DOHH2 (cell line): Measurements from ENCODE around the gene BEND3.

Source experiments
- H3F3A ChIP-seq: fragments of 200-600 bp; sonication (generic), shearing (Covaris generic); 2 replicates; pipeline ENCODE4 v1.6.0; 2016; ENCODE audit warnings: antibody characterized with exemption, mild to moderate bottlenecking; ENCODE audit not compliant: control insufficient read depth, insufficient read depth
- H3K27ac ChIP-seq: fragments of 200-600 bp; sonication (generic); 2 replicates; pipeline ENCODE4 v1.5.1; 2014; ENCODE audit warnings: low read depth, mild to moderate bottlenecking, low read length, moderate library complexity
- H3K27me3 ChIP-seq: fragments of 200-600 bp; sonication (generic); 2 replicates; pipeline ENCODE4 v1.6.1; 2014; ENCODE audit warnings: mild to moderate bottlenecking, low read length, mixed read lengths; ENCODE audit not compliant: control insufficient read depth
- H3K36me3 ChIP-seq: fragments of 200-600 bp; sonication (generic); 2 replicates; pipeline ENCODE4 v1.6.1; 2014; ENCODE audit warnings: mild to moderate bottlenecking, low read length, moderate library complexity, mixed read lengths; ENCODE audit not compliant: control insufficient read depth
- H3K4me1 ChIP-seq: fragments of 200-600 bp; sonication (generic); 2 replicates; pipeline ENCODE4 v1.6.1; 2014; ENCODE audit warnings: mild to moderate bottlenecking, low read length, mixed read lengths; ENCODE audit not compliant: control insufficient read depth
- H3K4me2 ChIP-seq: fragments of 200-600 bp; sonication (generic); 2 replicates; pipeline ENCODE4 v1.6.0; 2014; ENCODE audit warnings: mild to moderate bottlenecking, low read length, moderate library complexity
- H3K4me3 ChIP-seq: fragments of 200-600 bp; sonication (generic); 2 replicates; pipeline ENCODE4 v1.5.1; 2014; ENCODE audit warnings: mild to moderate bottlenecking, low read length, mixed read lengths
- H3K79me2 ChIP-seq: fragments of 200-600 bp; sonication (generic); 2 replicates; pipeline ENCODE4 v1.6.1; 2014; ENCODE audit warnings: mild to moderate bottlenecking, low read length, mixed read lengths; ENCODE audit not compliant: control insufficient read depth
- H3K9me2 ChIP-seq: fragments of 200-600 bp; sonication (generic); replicated peaks from 2 replicates; pipeline ENCODE4 v1.6.1; 2014; ENCODE audit warnings: mild to moderate bottlenecking, low read length, mixed read lengths; ENCODE audit not compliant: control insufficient read depth
- H3K9me3 ChIP-seq: fragments of 200-600 bp; sonication (generic); 2 replicates; pipeline ENCODE4 v1.6.1; 2014; ENCODE audit warnings: antibody characterized with exemption, low read length, mixed read lengths; ENCODE audit not compliant: control insufficient read depth, insufficient read depth
- H4K20me1 ChIP-seq: fragments of 200-600 bp; sonication (generic); 2 replicates; pipeline ENCODE4 v1.6.0; 2014; ENCODE audit warnings: low read depth, mild to moderate bottlenecking, antibody characterized with exemption, low read length, moderate library complexity; ENCODE audit not compliant: control insufficient read depth, insufficient read depth
- EZH2phosphoT487 ChIP-seq: fragments of 200-600 bp; sonication (generic); IDR thresholded peaks from 2 replicates; pipeline ENCODE4 v1.6.1; 2017; ENCODE audit warnings: borderline replicate concordance, mild to moderate bottlenecking, antibody characterized with exemption, low read length, moderate library complexity, mixed read lengths
- TF ChIP-seq, protein P1 (sequence below): fragments of 200-600 bp; sonication (generic); IDR thresholded peaks from one replicate; pipeline ENCODE4 v1.5.1; 2014; ENCODE audit warnings: antibody characterized with exemption, mild to moderate bottlenecking, low read depth, low read length; ENCODE audit not compliant: poor library complexity, severe bottlenecking

The BEND3 gene

DNA sequence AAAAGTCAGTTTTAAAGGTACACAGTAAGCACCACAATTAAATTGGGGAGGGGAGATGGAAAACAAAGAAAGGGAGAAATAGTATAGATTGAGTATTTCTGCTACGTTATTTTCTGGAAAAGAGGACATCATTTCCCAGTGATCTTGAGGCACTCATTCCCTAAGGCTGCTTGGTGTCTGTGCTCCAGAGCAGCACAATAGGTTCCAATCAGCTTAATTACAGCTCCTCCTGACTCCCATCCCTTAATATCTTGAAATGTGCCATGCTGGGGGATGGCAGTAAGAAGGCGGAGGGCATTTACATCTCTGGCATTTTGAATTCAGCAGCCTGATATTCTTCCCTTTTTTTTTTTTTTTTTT is 39.5 kb upstream of the BEND3 start:
- TF ChIP-seq EZH2phosphoT487: no peak
- TF ChIP-seq, protein P1, sequence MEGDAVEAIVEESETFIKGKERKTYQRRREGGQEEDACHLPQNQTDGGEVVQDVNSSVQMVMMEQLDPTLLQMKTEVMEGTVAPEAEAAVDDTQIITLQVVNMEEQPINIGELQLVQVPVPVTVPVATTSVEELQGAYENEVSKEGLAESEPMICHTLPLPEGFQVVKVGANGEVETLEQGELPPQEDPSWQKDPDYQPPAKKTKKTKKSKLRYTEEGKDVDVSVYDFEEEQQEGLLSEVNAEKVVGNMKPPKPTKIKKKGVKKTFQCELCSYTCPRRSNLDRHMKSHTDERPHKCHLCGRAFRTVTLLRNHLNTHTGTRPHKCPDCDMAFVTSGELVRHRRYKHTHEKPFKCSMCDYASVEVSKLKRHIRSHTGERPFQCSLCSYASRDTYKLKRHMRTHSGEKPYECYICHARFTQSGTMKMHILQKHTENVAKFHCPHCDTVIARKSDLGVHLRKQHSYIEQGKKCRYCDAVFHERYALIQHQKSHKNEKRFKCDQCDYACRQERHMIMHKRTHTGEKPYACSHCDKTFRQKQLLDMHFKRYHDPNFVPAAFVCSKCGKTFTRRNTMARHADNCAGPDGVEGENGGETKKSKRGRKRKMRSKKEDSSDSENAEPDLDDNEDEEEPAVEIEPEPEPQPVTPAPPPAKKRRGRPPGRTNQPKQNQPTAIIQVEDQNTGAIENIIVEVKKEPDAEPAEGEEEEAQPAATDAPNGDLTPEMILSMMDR: no peak
- no peaks in the 10 kb centered on the region for H3K27me3 ChIP-seq
- H3F3A ChIP-seq: no peaks in the 10 kb centered on the region
- H3K27ac ChIP-seq: no peak overlapping the region
- no peak overlapping the region for H3K4me2 ChIP-seq
- no peaks in the 10 kb centered on the region for H3K36me3 ChIP-seq
- H3K4me3 ChIP-seq: no peak overlapping the region
- H3K79me2 ChIP-seq: no peaks in the 10 kb centered on the region
- H3K4me1 ChIP-seq: peaks cover 6% of the 10 kb centered on the region; the same call in 1 of the 2 replicates
- no peaks in the 10 kb centered on the region for H3K9me2 ChIP-seq
- H3K9me3 ChIP-seq: no peaks in the 10 kb centered on the region
- no peaks in the 10 kb centered on the region for H4K20me1 ChIP-seq

DNA sequence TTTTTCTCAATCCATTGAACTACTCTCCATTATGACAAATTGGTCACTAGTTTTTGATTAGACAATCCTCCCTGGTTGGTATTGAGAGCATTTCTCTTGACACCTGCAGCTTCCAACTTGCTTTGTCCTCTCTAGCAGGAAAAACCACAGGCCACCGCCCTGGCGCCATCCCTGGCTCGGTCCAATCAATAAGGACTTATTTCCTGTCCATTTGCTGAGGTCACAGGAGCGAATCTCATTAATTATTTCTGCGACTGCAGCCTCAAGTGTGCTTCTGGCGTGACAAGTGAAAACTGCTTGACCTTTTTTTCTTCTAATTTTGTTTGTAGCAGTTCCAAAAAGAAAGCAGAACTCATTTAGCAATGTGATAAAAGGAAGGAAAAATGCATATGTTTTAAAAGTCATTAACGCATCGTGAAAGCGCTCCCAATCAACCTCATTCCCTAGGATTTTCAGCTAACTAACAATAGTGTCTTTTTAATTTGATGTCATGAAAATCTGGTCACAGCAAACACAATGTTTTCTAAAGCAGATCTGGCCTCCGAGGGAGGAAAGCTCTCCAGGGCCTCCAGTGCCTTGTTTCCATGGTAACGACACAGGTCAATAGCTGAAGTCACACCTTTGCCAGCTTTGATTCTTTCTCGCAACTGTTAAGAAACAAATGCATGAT is 39.0 kb upstream of the BEND3 start:
- no peaks in the 10 kb centered on the region for H3K27me3 ChIP-seq
- H3K36me3 ChIP-seq: no peaks in the 10 kb centered on the region
- H3K79me2 ChIP-seq: no peaks in the 10 kb centered on the region
- no peak overlapping the region for H3K27ac ChIP-seq
- no peaks in the 10 kb centered on the region for H3F3A ChIP-seq
- no peaks in the 10 kb centered on the region for H3K9me2 ChIP-seq
- H3K4me3 ChIP-seq: no peak overlapping the region
- TF ChIP-seq, protein P1: no peak
- no peak for TF ChIP-seq EZH2phosphoT487
- H3K4me2 ChIP-seq: no peak overlapping the region
- H4K20me1 ChIP-seq: no peaks in the 10 kb centered on the region
- H3K9me3 ChIP-seq: no peaks in the 10 kb centered on the region
- peaks cover 6% of the 10 kb centered on the region; the same call in 1 of the 2 replicates for H3K4me1 ChIP-seq

DNA sequence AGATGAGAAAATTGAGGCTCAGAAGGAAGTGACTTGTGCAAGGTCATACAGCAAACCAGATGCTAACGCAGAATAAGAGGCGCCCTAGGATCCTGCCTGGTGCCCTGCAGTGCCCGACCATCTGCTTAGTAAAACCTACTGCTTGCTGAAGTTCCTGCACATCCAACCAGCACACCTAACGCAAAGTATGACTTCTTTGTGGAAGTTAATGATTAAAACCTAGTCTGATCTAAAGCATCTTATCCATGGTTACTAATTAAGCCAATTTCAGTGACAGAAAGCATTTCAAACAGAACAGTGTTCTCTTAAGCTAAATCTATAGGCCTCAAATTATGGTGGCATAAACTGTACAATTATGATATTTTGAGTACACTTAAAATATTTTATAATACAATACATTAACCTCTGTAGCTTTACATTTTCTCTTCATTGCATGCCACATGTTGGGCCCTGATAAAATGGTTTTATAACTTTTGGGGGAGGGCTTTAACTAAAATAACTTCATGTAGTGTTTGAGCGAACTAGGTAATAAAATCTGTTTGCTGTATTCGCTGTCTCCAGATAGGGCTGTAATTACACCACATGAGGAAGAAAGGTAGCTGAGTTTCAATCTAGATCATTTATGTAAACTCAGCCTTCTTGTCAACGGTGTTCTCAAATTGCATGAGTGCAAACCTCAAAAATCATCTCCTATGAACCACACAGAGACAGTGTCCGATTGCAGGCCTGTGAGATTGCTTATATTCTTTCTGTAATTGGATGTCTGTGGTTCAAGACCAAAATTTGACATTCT is 37.5 kb upstream of the BEND3 start:
- TF ChIP-seq, protein P1: no peak
- TF ChIP-seq EZH2phosphoT487: no peak
- Histone ChIP-seq H3K9me2 (no peaks in the 10 kb centered on the region), H3K27ac (no peak overlapping the region), H3K4me1 (peaks cover 6% of the 10 kb centered on the region; the same call in 1 of the 2 replicates), H4K20me1 (no peaks in the 10 kb centered on the region), H3K79me2 (no peaks in the 10 kb centered on the region), H3K4me2 (no peak overlapping the region), H3K36me3 (no peaks in the 10 kb centered on the region), H3K9me3 (no peaks in the 10 kb centered on the region), H3F3A (no peaks in the 10 kb centered on the region), H3K4me3 (no peak overlapping the region), H3K27me3 (no peaks in the 10 kb centered on the region)
